A673 (cell line): ENCODE data around the gene MLEC. TPM values are rescaled to one million over a fixed set of nuclear protein-coding genes. Genes with fewer than 3 reads are reported as not detected.

Experiments
- BruUV-seq: library from RNA; stranded (reverse); fragments of 400-500 nt; replicated peaks from 2 replicates; lab custom pipeline; 2021; lab: Mats Ljungman, UMichigan
- CTCF ChIA-PET: fragments of 300-600 bp; sonication (Branson Sonifier 250); formaldehyde crosslinking; loops from one replicate; lab custom pipeline; 2022; ENCODE audit warnings: antibody characterized with exemption; lab: Charles Lee
- POLR2A ChIA-PET: fragments of 300-600 bp; sonication (Branson Sonifier 250); formaldehyde crosslinking; loops from one replicate; lab custom pipeline; 2022; ENCODE audit warnings: antibody characterized with exemption; ENCODE audit not compliant: low non-redundant PET; lab: Charles Lee
- DNase-seq: peaks from one replicate; pipeline ENCODE4 v3.0.0-alpha.2; 2015; ENCODE audit warnings: low spot score
- H3K27ac ChIP-seq: fragments of 200-600 bp; sonication (generic); 2 replicates; pipeline ENCODE4 v1.5.1; 2016; ENCODE audit warnings: mixed run types, low read depth, mild to moderate bottlenecking, mixed read lengths, antibody characterized with exemption, low read length; ENCODE audit not compliant: poor library complexity, severe bottlenecking
- H3K27me3 ChIP-seq: fragments of 200-600 bp; sonication (generic); replicated peaks from 2 replicates; pipeline ENCODE4 v1.6.1; 2017; ENCODE audit warnings: mixed run types, low read depth, mild to moderate bottlenecking, mixed read lengths, antibody characterized with exemption, low read length; ENCODE audit not compliant: insufficient read depth, poor library complexity
- H3K36me3 ChIP-seq: fragments of 200-600 bp; sonication (generic); 2 replicates; pipeline ENCODE4 v1.6.1; 2016; ENCODE audit warnings: mixed run types, mild to moderate bottlenecking, mixed read lengths, antibody characterized with exemption, low read length; ENCODE audit not compliant: insufficient read depth, poor library complexity, severe bottlenecking
- H3K4me1 ChIP-seq: fragments of 200-600 bp; sonication (generic); 2 replicates; pipeline ENCODE4 v1.6.1; 2017; ENCODE audit warnings: mixed run types, mild to moderate bottlenecking, mixed read lengths, antibody characterized with exemption, low read length; ENCODE audit not compliant: insufficient read depth, poor library complexity, severe bottlenecking
- H3K4me3 ChIP-seq: fragments of 200-600 bp; sonication (generic); 2 replicates; pipeline ENCODE4 v1.5.1; 2016; ENCODE audit warnings: low read depth, mixed run types, mild to moderate bottlenecking, mixed read lengths, low read length; ENCODE audit not compliant: poor library complexity, severe bottlenecking
- H3K9me3 ChIP-seq: fragments of 200-600 bp; sonication (generic); 2 replicates; pipeline ENCODE4 v1.6.1; 2016; ENCODE audit warnings: mixed run types, low read depth, mild to moderate bottlenecking, mixed read lengths, antibody characterized with exemption, low read length; ENCODE audit not compliant: poor library complexity, severe bottlenecking
- CTCF ChIP-seq: fragments of 300-800, 200-600 bp; sonication (generic); conservative IDR thresholded peaks from 2 replicates; pipeline ENCODE4 v1.5.1; 2017; ENCODE audit warnings: low read depth, mild to moderate bottlenecking, antibody characterized with exemption, low read length, moderate library complexity, mixed read lengths
- EZH2 ChIP-seq: fragments of 200-600 bp; sonication (generic); IDR thresholded peaks from 2 replicates; pipeline ENCODE4 v1.6.1; 2017; ENCODE audit warnings: borderline replicate concordance, low read depth, mild to moderate bottlenecking, mixed read lengths, antibody characterized with exemption, low read length; ENCODE audit not compliant: poor library complexity, severe bottlenecking
- intact Hi-C: fragments of 100-400 bp; cut with micrococcal nuclease; formaldehyde crosslinking; loops from one replicate; pipeline ENCODE4 v1.10.0; 2022; ENCODE audit not compliant: unreplicated experiment
- total RNA-seq: library from RNA; stranded (reverse); gene quantifications from 2 replicates; pipeline ENCODE4 v1.2.3, GENCODE V29; 2021

The MLEC gene
- total RNA-seq, 1 experiment from 2014 or later: 176 TPM

- no peak for DNase-seq
- ChIA-PET CTCF (interaction anchor here (1.0 kb wide), 1 partner anchor 10 kb away, joined by 3 read pairs; no protein-coding TSS in a partner anchor), POLR2A (no interaction called here)
- Histone ChIP-seq H3K9me3 (no peaks in the 10 kb centered on the region), H3K4me3 (no peak overlapping the region), H3K27me3 (no peaks in the 10 kb centered on the region), H3K27ac (no peak overlapping the region), H3K36me3 (peaks cover 69% of the 10 kb centered on the region), H3K4me1 (peaks cover 6% of the 10 kb centered on the region)
- intact Hi-C loops: no loop called here
- no TSS peak for BruUV-seq
- no peak for TF ChIP-seq EZH2
- no peak for TF ChIP-seq CTCF
Measured at GRCh38 chr12:120720987-120721801, 34.2 kb downstream of the MLEC start.

- intact Hi-C loops: no loop called here
- Histone ChIP-seq H3K27ac (no peak overlapping the region), H3K27me3 (no peaks in the 10 kb centered on the region), H3K9me3 (no peaks in the 10 kb centered on the region), H3K36me3 (peaks cover 63% of the 10 kb centered on the region), H3K4me3 (no peak overlapping the region), H3K4me1 (peaks cover 6% of the 10 kb centered on the region)
- TF ChIP-seq EZH2: no peak
- no peak for TF ChIP-seq CTCF
- CTCF ChIA-PET: no interaction called here
- POLR2A ChIA-PET: no interaction called here
- BruUV-seq: no TSS peak
- DNase-seq: no peak
Measured at GRCh38 chr12:120721866-120722265, 34.9 kb downstream of the MLEC start.

GRCh38 chr12:120722784-120723183 lies 35.8 kb downstream of the MLEC start:
- Histone ChIP-seq H3K4me1 (peaks cover 6% of the 10 kb centered on the region), H3K36me3 (peaks cover 58% of the 10 kb centered on the region), H3K27me3 (no peaks in the 10 kb centered on the region), H3K4me3 (no peak overlapping the region), H3K27ac (no peak overlapping the region), H3K9me3 (no peaks in the 10 kb centered on the region)
- ChIA-PET CTCF (no interaction called here), POLR2A (no interaction called here)
- TF ChIP-seq CTCF: no peak
- no peak for TF ChIP-seq EZH2
- no TSS peak for BruUV-seq
- intact Hi-C loops: no loop called here
- no peak for DNase-seq
